ENCODE results near the gene RSF1. TPM values are rescaled to one million over a fixed set of nuclear protein-coding genes. Genes with fewer than 3 reads are reported as not detected.

RSF1 gene
- total RNA-seq, 1 donor from 2014 or later, result 78.7 TPM

Small RNAs within 50 kb of the gene (small RNA-seq; reads per million reads assigned to genes)
- not detected for gene RF00019 (ENCODE audit: low replicate concordance)

Other genes starting within 250 kb of the RSF1 start
- 4.7 TPM for gene AQP11, start 230.8 kb downstream of the RSF1 start, total RNA-seq
- gene CLNS1A, start 182.9 kb downstream of the RSF1 start, total RNA-seq, result 119 TPM
- 2.2 TPM for gene AAMDC, start 422 bp upstream of the RSF1 start, total RNA-seq
- gene INTS4, start 173.9 kb upstream of the RSF1 start, total RNA-seq, result 32.9 TPM
- 1.5 TPM for gene KCTD14, start 202.6 kb upstream of the RSF1 start, total RNA-seq
- 0.25 TPM for gene THRSP, start 243.1 kb upstream of the RSF1 start, total RNA-seq

All from temporal lobe (tissue), 2 donors.